HepG2 (cell line): Measurements from ENCODE around the gene KCNH8. TPM values are rescaled to one million over a fixed set of nuclear protein-coding genes. Genes with fewer than 3 reads are reported as not detected.

Experiments
- ATAC-seq: fragments of 200-7000 bp; cut with Tn5 transposase; 3 replicates; pipeline ENCODE4 v1.9.1; 2020; ENCODE audit warnings: mild to moderate bottlenecking, moderate library complexity
- BruUV-seq: library from RNA; stranded (reverse); fragments of 400-500 nt; replicated peaks from 2 replicates; lab custom pipeline; 2021; lab: Mats Ljungman, UMichigan
- CTCF ChIA-PET: fragments of 300-600 bp; formaldehyde crosslinking; extraction: SDS; loops from one replicate; lab custom pipeline; 2021; ENCODE audit warnings: low total read pairs, inconsistent platforms, low intra/inter-chr PET ratio; lab: Yijun Ruan, JAX
- POLR2A ChIA-PET: fragments of 350-600 bp; sonication (Branson Sonifier 250); formaldehyde crosslinking; loops from one replicate; lab custom pipeline; 2020; ENCODE audit warnings: antibody characterized with exemption, inconsistent platforms; lab: Yijun Ruan, JAX
- DNase-seq: peaks from one replicate; pipeline ENCODE4 v3.0.0-alpha.2; 2015; ENCODE audit warnings: low spot score
- FAIRE-seq: peaks from 3 replicates; lab custom pipeline; 2011; peaks lifted over from hg19 to GRCh38; lab: Jason Lieb, UNC
- H2AFZ ChIP-seq: one replicate; pipeline ENCODE4 v1.6.1; 2011; ENCODE audit warnings: low read length, inconsistent platforms
- H3K27ac ChIP-seq: fragments of 300-600 bp; 3 replicates; pipeline ENCODE4 v1.8.0; 2011; ENCODE audit warnings: mixed run types, mild to moderate bottlenecking, mixed read lengths, low read length, inconsistent platforms; ENCODE audit not compliant: insufficient read depth; ENCODE audit errors: extremely low read length
- H3K27me3 ChIP-seq, 2 experiments: fragments of 200-600 bp in 1 of 2; 2 replicates in 1 of 2; 3 replicates in 1 of 2; pipeline versions ENCODE4 v1.6.0 to v1.8.0; 2011; ENCODE audit warnings: low read length in 2 of 2, mild to moderate bottlenecking in 2 of 2, moderate library complexity in 2 of 2, inconsistent platforms in 1 of 2; ENCODE audit not compliant: insufficient read depth in 2 of 2, control insufficient read depth in 1 of 2
- H3K36me3 ChIP-seq, 2 experiments: fragments of 200-600 bp in 1 of 2; replicated peaks in 1 of 2; 2 replicates in 1 of 2; 3 replicates in 1 of 2; pipeline versions ENCODE4 v1.5.1 to v1.8.0; 2011; ENCODE audit warnings: low read length in 2 of 2, inconsistent platforms in 1 of 2; ENCODE audit not compliant: insufficient read depth in 2 of 2, control insufficient read depth in 1 of 2
- H3K4me1 ChIP-seq: 2 replicates; pipeline ENCODE4 v1.5.1; 2012; ENCODE audit warnings: low read length, inconsistent platforms; ENCODE audit not compliant: insufficient read depth
- H3K4me2 ChIP-seq: 2 replicates; pipeline ENCODE4 v1.6.0; 2011; ENCODE audit warnings: low read depth, low read length, inconsistent platforms
- H3K4me3 ChIP-seq, 3 experiments: fragments of 200-600 bp in 1 of 3; sonication (generic), shearing (Covaris generic) in 1 of 3; replicated peaks in 1 of 3; 2 replicates each; pipeline ENCODE4 v1.5.1; 2011 to 2016; ENCODE audit warnings: low read length in 3 of 3, inconsistent platforms in 2 of 3, low read depth in 2 of 3, mild to moderate bottlenecking in 2 of 3, control low read depth in 1 of 3, mixed read lengths in 1 of 3; ENCODE audit not compliant: insufficient read depth in 1 of 3
- H3K79me2 ChIP-seq: one replicate; pipeline ENCODE4 v1.6.1; 2011; ENCODE audit warnings: low read length, inconsistent platforms; ENCODE audit not compliant: insufficient read depth
- H3K9ac ChIP-seq: 2 replicates; pipeline ENCODE4 v1.6.0; 2011; ENCODE audit warnings: mild to moderate bottlenecking, low read depth, low read length, inconsistent platforms; ENCODE audit not compliant: insufficient read depth
- H3K9me3 ChIP-seq: 2 replicates; pipeline ENCODE4 v1.5.1; 2012; ENCODE audit warnings: mild to moderate bottlenecking, low read length
- H4K20me1 ChIP-seq: 2 replicates; pipeline ENCODE4 v1.6.0; 2011; ENCODE audit warnings: inconsistent platforms, mild to moderate bottlenecking, low read length, moderate library complexity; ENCODE audit not compliant: insufficient read depth
- ATF7 ChIP-seq, 2 experiments: fragments of 450-650 bp in 1 of 2; sonication (generic) in 1 of 2; formaldehyde crosslinking in 1 of 2; IDR thresholded peaks; 2 replicates each; pipeline versions ENCODE4 v1.4.0 to v1.6.1; 2016 to 2020; ENCODE audit warnings: antibody characterized with exemption in 1 of 2, mild to moderate bottlenecking in 1 of 2, missing genetic modification reagents in 1 of 2
- CEBPB ChIP-seq: IDR thresholded peaks from 2 replicates; pipeline ENCODE4 v1.6.1; 2011; ENCODE audit warnings: low read depth, low read length, improper control_type of control experiment, borderline replicate concordance
- CREB1 ChIP-seq, 2 experiments: fragments of 450-650 bp in 1 of 2; IDR thresholded peaks; 2 replicates each; pipeline ENCODE4 v1.6.1; 2016 to 2017; ENCODE audit warnings: control low read depth in 1 of 2, mild to moderate bottlenecking in 1 of 2, missing compliant biosample characterization in 1 of 2, missing genetic modification characterization in 1 of 2
- NPAS2 ChIP-seq: sonication (generic); formaldehyde crosslinking; IDR thresholded peaks from 2 replicates; pipeline ENCODE4 v1.8.0; 2022; ENCODE audit warnings: mild to moderate bottlenecking, missing genetic modification reagents, borderline replicate concordance
- POLR2A ChIP-seq, 2 experiments: IDR thresholded peaks; 2 replicates each; pipeline ENCODE4 v1.6.1; 2011; ENCODE audit warnings: low read depth in 2 of 2, low read length in 2 of 2, mild to moderate bottlenecking in 1 of 2, moderate library complexity in 1 of 2; ENCODE audit not compliant: insufficient read depth in 1 of 2
- ZNF747 ChIP-seq: sonication (generic); formaldehyde crosslinking; IDR thresholded peaks from 2 replicates; pipeline ENCODE4 v1.8.1; 2023; ENCODE audit warnings: missing genetic modification reagents, mild to moderate bottlenecking, borderline replicate concordance
- WGBS: methylation state at CpG from one replicate; pipeline ENCODE4 v1.1.6; 2017; ENCODE audit warnings: low lambda C conversion rate; 5-methylcytosine and 5-hydroxymethylcytosine counted together
- in situ Hi-C: cut with HindIII; loops from 2 replicates; pipeline ENCODE4 v1.10.0; 2017; ENCODE audit warnings: low pct_unique_long_range_greater_than_20kb; ENCODE audit not compliant: extremely low pct_ligation_motif_present
- intact Hi-C: fragments of 100-400 bp; cut with micrococcal nuclease; formaldehyde crosslinking; loops from one replicate; pipeline ENCODE4 v1.10.0; 2022; ENCODE audit not compliant: unreplicated experiment
- polyA plus RNA-seq, 8 experiments: library from polyadenylated mRNA; depleted of rRNA in 3 of 8; stranded (reverse) in 7 of 8; unstranded in 1 of 8; fragments of >200 nt; fragmentation: Illumina TruSeq in 4 of 8; extraction: Trizol in 4 of 8; gene quantifications; 2 replicates each; pipeline versions ENCODE4 v1.2.1 to v1.2.3, GENCODE V29; 2011 to 2016; ENCODE audit warnings: low read depth in 4 of 8, missing spikeins in 1 of 8, mixed read lengths in 1 of 8; ENCODE audit not compliant: insufficient read depth in 1 of 8
- total RNA-seq, 5 experiments: library from RNA; depleted of rRNA; stranded (reverse); fragments of >200 nt; fragmentation: Illumina TruSeq; extraction: Trizol; gene quantifications; 2 replicates each; pipeline ENCODE4 v1.2.3, GENCODE V29; 2016; ENCODE audit warnings: low read depth in 1 of 5

The KCNH8 gene
- total and polyA plus RNA-seq, 2 of the 13 experiments (the other 11 are each of a cell fraction or from before 2014, with no cell fraction given): 0.04 TPM; not detected in 1

GRCh38 chr3:19116239-19116638 is 32.1 kb upstream of the KCNH8 start:
- 3% methylated on average over 2 of the region's 2 CpGs for whole genome bisulfite sequencing
- H4K20me1 ChIP-seq: no peaks in the 10 kb centered on the region
- H3K9ac ChIP-seq: no peak overlapping the region
- ATAC-seq: no peak
- ChIA-PET POLR2A (no interaction called here), CTCF (no interaction called here)
- no peaks in the 10 kb centered on the region for H3K36me3 ChIP-seq
- no peaks in the 10 kb centered on the region for H3K27me3 ChIP-seq
- BruUV-seq: no TSS peak
- DNase-seq: no peak
- no peak overlapping the region for H3K27ac ChIP-seq
- H3K4me2 ChIP-seq: no peak overlapping the region
- H3K4me1 ChIP-seq: no peaks in the 10 kb centered on the region
- FAIRE-seq: no peak
- intact Hi-C loops: no loop called here
- no peaks in the 10 kb centered on the region for H3K9me3 ChIP-seq
- H2AFZ ChIP-seq: no peak overlapping the region
- in situ Hi-C loops: no loop called here
- TF ChIP-seq CREB1 (IDR thresholded peaks at IDR 0.05) (peak; percentile 94), CREB1 (CRISPR knock-in tag; IDR thresholded peaks at IDR 0.05) (no peak), ATF7 (IDR thresholded peaks at IDR 0.05) (peak; percentile 97), ATF7 (CRISPR knock-in tag; IDR thresholded peaks at IDR 0.05) (no peak), POLR2A (IDR thresholded peaks at IDR 0.05; ENCODE audit: insufficient read depth in 1 of 2, low read depth in 2 of 2, low read length in 2 of 2) (no peak), ZNF747 (CRISPR knock-in tag) (no peak)
- TF ChIP-seq, all 625 proteins: peak for 2
- Histone ChIP-seq H3K79me2 (no peaks in the 10 kb centered on the region), H3K4me3 (no peak overlapping the region)

GRCh38 chr3:19124752-19125151 is 23.6 kb upstream of the KCNH8 start:
- ATAC-seq (no peak), FAIRE-seq (no peak), DNase-seq (no peak)
- WGBS: 3% methylated on average over 1 of the region's 1 CpG
- no TSS peak for BruUV-seq
- POLR2A ChIA-PET: no interaction called here
- no peaks in the 10 kb centered on the region for H3K27me3 ChIP-seq
- intact Hi-C loops (no loop called here), in situ Hi-C loops (no loop called here)
- no peak overlapping the region for H3K4me2 ChIP-seq
- no peak overlapping the region for H3K4me3 ChIP-seq
- H3K4me1 ChIP-seq: no peaks in the 10 kb centered on the region
- no peaks in the 10 kb centered on the region for H3K36me3 ChIP-seq
- H4K20me1 ChIP-seq: no peaks in the 10 kb centered on the region
- no peaks in the 10 kb centered on the region for H3K9me3 ChIP-seq
- no peak overlapping the region for H2AFZ ChIP-seq
- no peaks in the 10 kb centered on the region for H3K79me2 ChIP-seq
- no peak overlapping the region for H3K9ac ChIP-seq
- CTCF ChIA-PET: no interaction called here
- TF ChIP-seq ATF7 (IDR thresholded peaks at IDR 0.05) (peak; percentile 51; the same call in 1 of the 2 replicates), ATF7 (CRISPR knock-in tag; IDR thresholded peaks at IDR 0.05) (no peak), CEBPB (peak; percentile 43; the same call in 1 of the 2 replicates), NPAS2 (CRISPR knock-in tag) (no peak)
- H3K27ac ChIP-seq: no peak overlapping the region
